Astrocyte (in vitro differentiated cells and primary cell): ENCODE results near the gene PRRT1.

ENCODE experiments used
- EZH2 ChIP-seq: IDR thresholded peaks from 2 replicates; pipeline ENCODE4 v1.6.1; 2012; ENCODE audit warnings: mild to moderate bottlenecking, low read length, inconsistent platforms; ENCODE audit not compliant: insufficient read depth
- TF ChIP-seq, protein P1 (sequence below): IDR thresholded peaks from 2 replicates; pipeline ENCODE4 v1.5.1; 2011; ENCODE audit warnings: low read depth, mild to moderate bottlenecking, inconsistent platforms, low read length, moderate library complexity; ENCODE audit not compliant: insufficient read depth

DNA sequence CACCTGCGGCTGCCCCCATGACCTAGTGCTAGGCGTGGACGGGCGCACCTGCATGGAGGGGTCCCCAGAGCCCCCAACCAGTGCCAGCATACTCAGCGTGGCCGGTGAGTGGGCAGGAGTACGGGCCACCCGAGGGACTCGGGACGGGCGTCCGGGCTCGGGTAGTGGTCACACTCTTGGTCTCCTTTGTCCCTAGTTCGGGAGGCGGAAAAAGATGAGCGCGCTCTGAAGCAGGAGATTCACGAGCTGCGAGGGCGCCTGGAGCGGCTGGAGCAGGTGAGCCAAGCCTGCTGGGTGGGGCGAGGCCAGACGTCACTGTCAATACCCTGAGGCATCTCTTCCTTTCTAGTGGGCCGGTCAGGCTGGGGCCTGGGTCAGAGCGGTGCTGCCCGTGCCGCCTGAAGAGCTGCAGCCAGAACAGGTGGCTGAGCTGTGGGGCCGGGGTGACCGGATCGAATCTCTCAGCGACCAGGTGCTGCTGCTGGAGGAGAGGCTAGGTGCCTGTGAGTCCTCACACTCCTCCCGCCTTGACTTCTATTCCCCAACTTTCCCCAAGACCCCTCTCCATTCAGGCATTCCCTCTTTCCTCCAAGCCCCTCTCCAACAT, 15.5 kb upstream of the PRRT1 start:
- TF ChIP-seq, protein P1, sequence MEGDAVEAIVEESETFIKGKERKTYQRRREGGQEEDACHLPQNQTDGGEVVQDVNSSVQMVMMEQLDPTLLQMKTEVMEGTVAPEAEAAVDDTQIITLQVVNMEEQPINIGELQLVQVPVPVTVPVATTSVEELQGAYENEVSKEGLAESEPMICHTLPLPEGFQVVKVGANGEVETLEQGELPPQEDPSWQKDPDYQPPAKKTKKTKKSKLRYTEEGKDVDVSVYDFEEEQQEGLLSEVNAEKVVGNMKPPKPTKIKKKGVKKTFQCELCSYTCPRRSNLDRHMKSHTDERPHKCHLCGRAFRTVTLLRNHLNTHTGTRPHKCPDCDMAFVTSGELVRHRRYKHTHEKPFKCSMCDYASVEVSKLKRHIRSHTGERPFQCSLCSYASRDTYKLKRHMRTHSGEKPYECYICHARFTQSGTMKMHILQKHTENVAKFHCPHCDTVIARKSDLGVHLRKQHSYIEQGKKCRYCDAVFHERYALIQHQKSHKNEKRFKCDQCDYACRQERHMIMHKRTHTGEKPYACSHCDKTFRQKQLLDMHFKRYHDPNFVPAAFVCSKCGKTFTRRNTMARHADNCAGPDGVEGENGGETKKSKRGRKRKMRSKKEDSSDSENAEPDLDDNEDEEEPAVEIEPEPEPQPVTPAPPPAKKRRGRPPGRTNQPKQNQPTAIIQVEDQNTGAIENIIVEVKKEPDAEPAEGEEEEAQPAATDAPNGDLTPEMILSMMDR: no peak
- TF ChIP-seq EZH2: no peak
